HG02588 (cell line): ENCODE measurements around the gene SLFN14.
"Not testable (repeated sequence)": the region's sequence is repeated elsewhere in the genome, so short reads cannot be mapped to it uniquely, and the experiment has no call there.

Experiments used
- ATAC-seq: cut with Tn5 transposase; IDR thresholded peaks from one replicate; pipeline ENCODE4 v1.9.1; 2021; ENCODE audit warnings: mild to moderate bottlenecking, moderate library complexity; ENCODE audit not compliant: unreplicated experiment

SLFN14 gene

DNA sequence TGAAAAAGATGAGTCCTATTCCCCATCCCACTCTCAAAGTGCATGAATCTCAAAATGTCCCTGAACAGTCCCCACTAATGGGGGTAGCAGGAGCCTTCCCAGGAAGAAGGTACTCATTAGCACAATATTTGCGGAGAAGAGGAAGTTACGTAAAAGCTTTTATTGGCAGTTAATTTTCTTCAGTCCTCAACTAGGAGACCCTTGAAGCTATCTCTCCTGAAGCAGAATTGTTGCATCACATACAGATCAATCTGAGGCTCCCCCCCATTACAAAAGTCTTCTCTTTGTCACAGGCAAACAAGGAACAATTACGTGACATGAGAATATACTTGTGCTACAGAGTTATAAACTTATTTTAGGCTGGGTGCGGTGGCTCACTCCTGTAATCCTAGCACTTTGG is 37.3 kb downstream of the SLFN14 start:
- ATAC-seq = no peak

DNA sequence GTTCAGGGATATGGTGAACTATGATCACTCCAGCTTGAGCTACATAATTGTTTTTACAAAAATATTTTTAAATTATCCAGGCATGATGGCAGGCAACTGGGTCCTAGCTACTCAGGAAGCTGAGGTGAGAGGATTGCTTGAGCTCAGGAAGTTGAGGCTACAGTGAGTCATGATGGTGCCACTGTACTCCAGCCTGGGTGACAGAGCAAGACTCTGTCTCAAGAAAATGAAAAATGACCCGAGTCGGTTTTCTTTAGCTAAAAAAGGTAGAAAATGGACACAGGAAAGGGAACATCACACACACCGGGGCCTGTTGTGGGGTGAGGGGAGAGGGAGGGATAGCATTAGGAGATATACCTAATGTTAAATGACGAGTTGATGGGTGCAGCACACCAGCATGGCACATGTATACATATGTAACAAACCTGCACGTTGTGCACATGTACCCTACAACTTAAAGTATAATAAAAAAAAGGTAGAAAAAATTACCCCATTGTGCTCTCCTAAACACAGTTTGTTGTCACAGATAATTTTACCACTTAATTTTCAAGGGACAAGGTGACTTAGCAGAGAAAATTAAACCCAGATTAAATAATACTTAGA is 38.9 kb downstream of the SLFN14 start:
- not testable (repeated sequence) for ATAC-seq

DNA sequence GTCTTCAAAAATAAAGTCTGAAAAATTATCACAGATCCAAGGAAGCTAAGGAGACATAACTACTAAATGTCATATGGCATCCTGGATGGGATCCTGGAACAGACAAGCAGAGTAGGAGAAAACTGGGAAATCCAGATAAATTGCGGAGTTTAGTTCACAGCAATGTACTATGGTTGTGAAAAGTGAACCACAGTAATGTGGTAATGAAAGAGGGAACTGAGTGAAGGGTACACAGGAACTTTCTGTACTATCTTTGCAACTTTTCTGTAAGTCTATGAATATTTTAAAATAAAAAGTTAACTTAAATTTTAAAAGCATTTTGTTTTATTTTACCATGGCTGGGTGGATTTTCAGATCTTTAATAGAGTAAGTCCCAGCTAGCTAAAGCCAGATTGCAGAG is 39.5 kb downstream of the SLFN14 start:
- ATAC-seq = no peak

DNA sequence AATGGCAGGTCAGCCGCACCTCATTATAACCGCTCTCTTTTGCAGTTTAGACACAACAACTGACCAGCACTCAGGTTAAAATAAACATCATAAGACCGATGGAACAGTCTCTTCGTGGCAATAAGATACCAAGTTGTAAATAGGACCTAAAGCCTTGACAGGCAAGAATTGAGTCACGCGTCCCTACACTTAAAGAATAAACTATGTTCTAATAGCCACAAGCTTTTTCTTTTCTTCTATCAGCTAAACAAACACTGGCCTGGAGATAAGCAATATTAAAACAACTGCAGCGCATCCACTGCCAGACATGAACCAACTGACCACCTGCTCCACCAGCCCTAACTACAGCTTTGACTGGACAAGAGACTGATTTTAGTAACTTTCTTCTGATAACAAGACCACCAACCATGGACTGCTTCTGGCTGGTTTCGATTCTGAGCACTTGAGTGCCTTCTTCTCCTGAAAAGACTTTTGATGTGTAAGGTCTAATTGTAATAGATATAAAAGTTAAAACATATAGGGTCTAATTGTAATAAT is 40.6 kb downstream of the SLFN14 start:
- ATAC-seq = no peak

DNA sequence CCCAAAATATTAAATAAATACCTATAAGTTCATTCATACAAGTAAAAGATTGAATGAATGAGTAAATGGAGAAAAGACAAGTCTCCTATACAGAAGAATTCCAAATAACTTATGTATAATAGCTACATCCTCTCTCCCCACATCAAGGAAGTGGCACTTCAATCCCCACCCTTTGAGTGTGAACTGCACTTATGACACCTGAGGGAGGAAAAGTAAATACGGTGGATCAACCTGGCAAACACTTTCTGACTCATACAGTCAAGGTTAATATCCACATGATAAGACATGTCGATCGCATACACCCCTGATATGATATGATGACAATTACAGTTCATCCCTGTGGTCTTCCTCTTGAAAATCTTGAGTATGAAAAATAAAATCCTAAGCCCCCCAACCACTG is 41.2 kb downstream of the SLFN14 start:
- no peak for ATAC-seq

DNA sequence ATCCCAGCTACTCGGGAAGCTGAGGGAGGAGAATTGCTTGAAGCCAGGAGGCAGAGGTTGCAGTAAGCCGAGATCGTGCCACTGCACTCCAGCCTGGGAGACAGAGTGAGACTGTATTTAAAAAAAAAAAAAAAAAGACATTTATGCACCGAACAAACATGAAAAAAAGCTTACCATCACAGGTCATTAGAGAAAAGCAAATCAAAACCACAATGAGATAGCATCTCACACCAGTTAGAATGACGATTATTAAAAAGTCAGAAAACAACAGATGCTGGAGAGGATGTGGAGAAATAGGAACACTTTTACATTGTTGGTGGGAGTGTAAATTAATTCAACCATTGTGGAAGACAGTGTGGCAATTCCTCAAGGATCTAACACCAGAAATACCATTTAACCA is 42.2 kb downstream of the SLFN14 start:
- ATAC-seq = not testable (repeated sequence)

DNA sequence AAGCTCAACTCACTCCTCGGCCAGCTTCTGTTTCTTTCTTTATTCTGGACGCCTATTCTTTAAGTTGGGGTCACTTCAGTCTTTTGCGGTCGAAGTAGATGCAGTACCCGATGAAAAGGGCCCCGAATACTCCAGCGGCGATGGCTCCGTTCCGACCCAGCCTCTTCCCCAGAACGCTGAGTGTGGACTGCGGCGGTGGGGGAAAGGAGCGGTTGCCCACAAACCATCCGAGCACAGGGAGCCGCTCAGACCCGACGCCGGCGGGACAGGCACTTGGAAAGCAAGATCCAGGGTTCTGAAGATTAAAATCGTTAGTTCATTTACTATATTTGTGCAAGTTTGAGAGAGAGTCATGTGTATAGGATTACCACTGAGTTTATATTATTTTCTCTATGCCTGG is 45.6 kb downstream of the SLFN14 start:
- ATAC-seq = no peak

DNA sequence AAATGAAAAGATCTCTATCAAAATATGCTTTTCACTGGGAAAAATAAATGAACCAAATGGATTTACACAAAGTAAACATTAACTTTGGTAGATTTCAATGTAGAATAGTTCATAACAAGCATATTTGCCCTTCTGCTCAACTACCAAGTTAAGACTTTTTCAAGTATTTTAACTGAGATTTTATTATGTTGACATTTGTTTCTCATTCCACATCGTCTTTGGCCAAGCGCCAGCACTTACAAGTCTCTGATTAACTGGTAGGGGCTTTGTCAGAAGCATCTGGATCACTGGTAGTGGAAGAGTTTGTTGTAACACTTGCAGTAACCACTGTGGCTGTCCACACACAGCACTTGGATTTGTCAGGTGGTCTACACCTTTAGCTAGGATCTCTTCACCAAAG is 46.1 kb downstream of the SLFN14 start:
- ATAC-seq = no peak
